ENCODE measurements around the gene DUSP18. TPM values are rescaled to one million over a fixed set of nuclear protein-coding genes. Genes with fewer than 3 reads are reported as not detected.

Gene DUSP18
- total and polyA plus RNA-seq, 12 donors = 1.5 to 6.3 (median 2.5) TPM

DNA sequence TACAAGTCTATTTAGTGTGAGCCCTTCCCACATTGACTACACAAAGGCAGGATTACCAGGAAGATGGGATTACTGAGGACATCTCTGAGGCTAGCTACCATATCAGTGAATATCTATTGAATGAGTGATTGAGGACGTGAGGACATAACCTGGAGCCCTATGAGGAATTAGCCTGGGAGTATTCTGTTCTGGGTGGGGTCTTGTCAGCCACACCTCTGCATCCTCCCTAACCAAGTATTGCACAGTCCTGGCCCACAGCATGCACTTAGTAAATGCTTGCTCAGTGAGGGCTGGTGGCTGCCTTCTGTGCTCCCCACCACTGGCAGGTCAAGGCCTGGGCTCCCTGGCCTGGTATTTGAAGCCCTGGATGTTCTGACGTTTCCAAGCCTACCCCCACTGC lies 14.8 kb downstream of the DUSP18 start:
- intact Hi-C loops (cut with DNase I) = no loop called here
- peaks cover 0 to 17% (median 0%) of the 10 kb centered on the region in 9 donors for H3K4me1 ChIP-seq

GRCh38 chr22:30650508-30651116 lies 17.1 kb downstream of the DUSP18 start:
- peaks cover 0 to 17% (median 0%) of the 10 kb centered on the region in 9 donors for H3K4me1 ChIP-seq
- no peaks in the 10 kb centered on the region for H3K9me3 ChIP-seq
- intact Hi-C loops (cut with DNase I) = no loop called here
- ATAC-seq (peak in 2 of 8 donors; percentile 18 to 33), DNase-seq (no peak)
- H3K4me3 ChIP-seq = no peak overlapping the region
- TF ChIP-seq CTCF (IDR thresholded peaks at IDR 0.05) = no peak
- H3K27me3 ChIP-seq = no peaks in the 10 kb centered on the region
- 53% methylated on average over 5 of the region's 5 CpGs for WGBS, 2 donors
- no peak overlapping the region for H3K27ac ChIP-seq
- H3K36me3 ChIP-seq = peaks cover 0 to 13% (median 0%) of the 10 kb centered on the region in 9 donors

More for the DNA sequence above, 14.8 kb downstream of the DUSP18 start:
- DNase-seq (no peak), ATAC-seq (no peak)
- Histone ChIP-seq H3K4me3 (no peak overlapping the region), H3K9me3 (no peaks in the 10 kb centered on the region), H3K36me3 (peaks cover 0 to 2% (median 0%) of the 10 kb centered on the region in 9 donors), H3K27me3 (no peaks in the 10 kb centered on the region), H3K27ac (no peak overlapping the region)
- no peak for TF ChIP-seq CTCF (IDR thresholded peaks at IDR 0.05)
- 84 to 86% methylated on average over 2 of the region's 2 CpGs for WGBS, 2 donors

DNA sequence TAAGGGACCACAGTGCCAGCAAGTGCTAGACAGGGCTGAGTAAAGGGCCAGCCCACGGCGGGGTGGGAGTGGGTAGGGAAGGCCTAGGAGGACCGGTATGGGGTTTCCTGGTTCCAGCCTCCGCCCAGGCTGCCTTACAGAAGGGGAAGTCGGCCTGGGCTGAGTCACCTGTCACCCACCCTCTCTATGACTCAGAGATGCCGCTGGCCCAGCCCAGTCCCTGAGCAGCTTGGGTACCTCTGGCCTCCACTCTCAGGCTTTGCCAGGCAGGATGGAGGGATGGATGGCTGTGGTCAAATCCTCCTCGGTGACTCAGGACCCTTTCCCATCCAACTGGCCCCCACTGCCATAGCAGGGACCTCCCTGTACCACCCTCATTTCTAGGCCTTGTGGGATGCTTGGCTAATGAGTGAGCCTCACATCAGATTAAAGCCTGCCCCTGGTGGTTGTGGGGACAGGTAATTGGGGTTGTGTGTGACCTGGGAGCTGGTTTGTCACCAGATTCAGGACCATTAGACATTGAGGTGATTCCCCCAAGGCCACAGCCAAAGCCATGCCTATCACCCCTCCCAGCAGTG lies 18.2 kb downstream of the DUSP18 start:
- Histone ChIP-seq H3K36me3 (peaks cover 0 to 13% (median 0%) of the 10 kb centered on the region in 9 donors), H3K9me3 (no peaks in the 10 kb centered on the region), H3K27ac (peak overlapping the region in 1 of 10 donors; percentile 22), H3K27me3 (no peaks in the 10 kb centered on the region), H3K4me1 (peaks cover 0 to 17% (median under 1%) of the 10 kb centered on the region in 9 donors), H3K4me3 (no peak overlapping the region)
- intact Hi-C loops (cut with DNase I) = loop anchor here in 1 of 10 donors (10.0 kb wide), 1 partner anchor 255 kb away; no protein-coding TSS in a partner anchor
- peak in 6 of 8 donors; percentile 67 to 90 (median 86) for ATAC-seq
- no peak for DNase-seq
- TF ChIP-seq CTCF (IDR thresholded peaks at IDR 0.05) = no peak
- WGBS, 2 donors = 57 to 74% methylated on average over 5 to 7 of the region's 7 CpGs

DNA sequence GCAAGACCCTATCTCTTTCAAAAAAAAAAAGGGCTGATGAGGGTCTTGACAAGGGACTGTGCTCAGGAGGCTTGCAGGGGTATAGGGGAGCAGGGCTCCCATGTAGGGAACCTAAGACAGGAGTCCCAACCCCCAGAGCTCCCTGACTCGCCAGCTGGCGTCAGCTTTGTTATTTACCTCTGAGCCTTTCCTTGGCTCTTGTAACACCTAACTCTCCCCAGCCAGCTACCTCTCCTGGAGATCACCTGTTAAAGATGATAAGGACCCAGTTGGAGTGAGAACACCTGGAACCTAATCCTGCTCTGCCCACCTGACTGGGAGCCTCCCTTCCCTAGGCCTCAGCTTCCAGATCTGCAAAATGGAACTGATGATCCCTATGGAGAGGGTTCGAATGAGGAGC lies 18.9 kb downstream of the DUSP18 start:
- no peak for TF ChIP-seq CTCF (IDR thresholded peaks at IDR 0.05)
- DNase-seq = no peak
- peaks cover 0 to 13% (median 0%) of the 10 kb centered on the region in 9 donors for H3K36me3 ChIP-seq
- no peak for ATAC-seq
- H3K4me1 ChIP-seq = peaks cover 0 to 18% (median 4%) of the 10 kb centered on the region in 9 donors
- intact Hi-C loops (cut with DNase I) = loop anchor here in 1 of 10 donors (10.0 kb wide), 1 partner anchor 256 kb away; no protein-coding TSS in a partner anchor
- no peaks in the 10 kb centered on the region for H3K9me3 ChIP-seq
- WGBS, 2 donors = 98 to 100% methylated on average over 3 of the region's 3 CpGs
- no peak overlapping the region for H3K4me3 ChIP-seq
- peak overlapping the region in 1 of 10 donors; percentile 22 for H3K27ac ChIP-seq
- no peaks in the 10 kb centered on the region for H3K27me3 ChIP-seq

Data from heart right ventricle (tissue), 16 donors.